T-helper 1 cell treated with Interleukin-12 subunit alpha and Interleukin-12 subunit beta and Interleukin-4 antibody, amounts not matched to agents 30 ng/mL and 1 ng/mL, for 36 hours (primary cell): ENCODE data around the gene PRORP. TPM values are rescaled to one million over a fixed set of nuclear protein-coding genes. Genes with fewer than 3 reads are reported as not detected.
"Not testable (repeated sequence)": the region's sequence is repeated elsewhere in the genome, so short reads cannot be mapped to it uniquely, and the experiment has no call there.

ENCODE experiments used
- intact Hi-C: fragments of 100-400 bp; cut with micrococcal nuclease; formaldehyde crosslinking; loops from one replicate; pipeline ENCODE4 v1.15.1; 2024
- total RNA-seq: library from RNA; stranded (reverse); gene quantifications from 2 replicates; pipeline ENCODE4 v1.2.3, GENCODE V29; 2022

PRORP gene
- total RNA-seq, 1 donor from 2014 or later: 43.2 TPM

- intact Hi-C loops: no loop called here
Measured at GRCh38 chr14:35134329-35135123, 12.2 kb downstream of the PRORP start.

- intact Hi-C loops: no loop called here
Measured at GRCh38 chr14:35138585-35138984, 16.2 kb downstream of the PRORP start.

GRCh38 chr14:35140718-35141581 lies 18.6 kb downstream of the PRORP start:
- intact Hi-C loops: loop anchor here (1.0 kb wide), 8 partner anchors 74 to 673 kb away; partner anchors contain the start of gene PSMA6

- intact Hi-C loops: loop anchor here (1.0 kb wide), 1 partner anchor 543 kb away; no protein-coding TSS in a partner anchor
Measured at GRCh38 chr14:35144029-35144428, 21.7 kb downstream of the PRORP start.

- intact Hi-C loops: no loop called here
Measured at GRCh38 chr14:35146711-35147149, 24.4 kb downstream of the PRORP start.

- intact Hi-C loops: no loop called here
Measured at GRCh38 chr14:35147186-35147585, 24.8 kb downstream of the PRORP start.

- intact Hi-C loops: no loop called here
Measured at GRCh38 chr14:35147711-35148110, 25.4 kb downstream of the PRORP start.

GRCh38 chr14:35149239-35149638 lies 26.9 kb downstream of the PRORP start:
- intact Hi-C loops: no loop called here

GRCh38 chr14:35152531-35152930 lies 30.2 kb downstream of the PRORP start:
- intact Hi-C loops: not testable (repeated sequence)

- intact Hi-C loops: no loop called here
Measured at GRCh38 chr14:35154016-35154415, 31.7 kb downstream of the PRORP start.

GRCh38 chr14:35155962-35156361 lies 33.6 kb downstream of the PRORP start:
- intact Hi-C loops: loop anchor here (1.0 kb wide), 1 partner anchor 248 kb away; the partner anchor contains the start of gene NFKBIA

GRCh38 chr14:35158491-35158890 lies 36.1 kb downstream of the PRORP start:
- intact Hi-C loops: no loop called here

- intact Hi-C loops: no loop called here
Measured at GRCh38 chr14:35158951-35159653, 36.8 kb downstream of the PRORP start.

GRCh38 chr14:35159742-35160409 lies 37.5 kb downstream of the PRORP start:
- intact Hi-C loops: loop anchor here (2.0 to 5.0 kb wide), 3 partner anchors 42 to 133 kb away; partner anchors contain the start of gene PSMA6

GRCh38 chr14:35161231-35161630 lies 38.9 kb downstream of the PRORP start:
- intact Hi-C loops: loop anchor here (1.0 to 5.0 kb wide), 4 partner anchors 39 to 132 kb away; partner anchors contain the start of genes PRORP and PSMA6

- intact Hi-C loops: loop anchor here (5.0 kb wide), 1 partner anchor 39 kb away; no protein-coding TSS in a partner anchor
Measured at GRCh38 chr14:35163384-35163783, 41.0 kb downstream of the PRORP start.

- intact Hi-C loops: loop anchor here (5.0 kb wide), 1 partner anchor 37 kb away; no protein-coding TSS in a partner anchor
Measured at GRCh38 chr14:35164849-35165248, 42.5 kb downstream of the PRORP start.

GRCh38 chr14:35167496-35167895 lies 45.1 kb downstream of the PRORP start:
- intact Hi-C loops: no loop called here
